ENCODE results near the gene NOTCH3. TPM values are rescaled to one million over a fixed set of nuclear protein-coding genes. Genes with fewer than 3 reads are reported as not detected.

Gene NOTCH3
- total RNA-seq, 1 donor: 39.4 TPM

- H3K4me3 ChIP-seq (ENCODE audit: low read depth, low read length): no peak overlapping the region
- no peak for DNase-seq (ENCODE audit: low read depth)
- no peak for TF ChIP-seq CTCF (IDR thresholded peaks at IDR 0.05; ENCODE audit: insufficient read depth, low read length)
These were observed 87.3 kb downstream of the NOTCH3 start for GRCh38 chr19:15113245-15114152.

- DNase-seq (ENCODE audit: low read depth): no peak
- H3K4me3 ChIP-seq (ENCODE audit: low read depth, low read length): no peak overlapping the region
These were observed 88.4 kb downstream of the NOTCH3 start for GRCh38 chr19:15112385-15112784.

GRCh38 chr19:15111758-15112157 lies 89.0 kb downstream of the NOTCH3 start:
- TF ChIP-seq CTCF (IDR thresholded peaks at IDR 0.05; ENCODE audit: insufficient read depth, low read length): no peak
- no peak for DNase-seq (ENCODE audit: low read depth)
- H3K4me3 ChIP-seq (ENCODE audit: low read depth, low read length): no peak overlapping the region

More at GRCh38 chr19:15112385-15112784, 88.4 kb downstream of the NOTCH3 start:
- no peak for TF ChIP-seq CTCF (IDR thresholded peaks at IDR 0.05; ENCODE audit: insufficient read depth, low read length)

- no peak for TF ChIP-seq CTCF (IDR thresholded peaks at IDR 0.05; ENCODE audit: insufficient read depth, low read length)
- no peak overlapping the region for H3K4me3 ChIP-seq (ENCODE audit: low read depth, low read length)
- DNase-seq (ENCODE audit: low read depth): no peak
These were observed 90.4 kb downstream of the NOTCH3 start for GRCh38 chr19:15110418-15110815.

- DNase-seq (ENCODE audit: low read depth): no peak
- no peak overlapping the region for H3K4me3 ChIP-seq (ENCODE audit: low read depth, low read length)
- no peak for TF ChIP-seq CTCF (IDR thresholded peaks at IDR 0.05; ENCODE audit: insufficient read depth, low read length)
These were observed 90.9 kb downstream of the NOTCH3 start for GRCh38 chr19:15109768-15110417.

Small RNAs within 50 kb of the gene (small RNA-seq; reads per million reads assigned to genes)
- gene MIR6795 (not detected), gene RNU6-782P (not detected)

Other genes starting within 250 kb of the NOTCH3 start
- gene SLC1A6, start 221.1 kb downstream of the NOTCH3 start, total RNA-seq (ENCODE audit: low replicate concordance): not detected in 2 replicates
- not detected in 2 replicates for gene CASP14, start 151.5 kb downstream of the NOTCH3 start, total RNA-seq (ENCODE audit: low replicate concordance)
- not detected in 2 replicates for gene OR1I1, start 118.8 kb downstream of the NOTCH3 start, total RNA-seq (ENCODE audit: low replicate concordance)
- gene SYDE1, start 93.6 kb downstream of the NOTCH3 start, total RNA-seq (ENCODE audit: low replicate concordance): 36.2 and 46.9 TPM in 2 replicates
- gene EPHX3, start 31.5 kb upstream of the NOTCH3 start, total RNA-seq (ENCODE audit: low replicate concordance): 0.09 TPM in 1 of 2 replicates, not detected in the other
- 15.5 and 25.3 TPM in 2 replicates for gene BRD4, start 131.5 kb upstream of the NOTCH3 start, total RNA-seq (ENCODE audit: low replicate concordance)
- gene AKAP8, start 178.8 kb upstream of the NOTCH3 start, total RNA-seq (ENCODE audit: low replicate concordance): 12.3 and 15.5 TPM in 2 replicates
- 45.6 and 65.8 TPM in 2 replicates for gene AKAP8L, start 218.0 kb upstream of the NOTCH3 start, total RNA-seq (ENCODE audit: low replicate concordance)
- gene WIZ, start 249.0 kb upstream of the NOTCH3 start, total RNA-seq (ENCODE audit: low replicate concordance): 5.7 and 13.4 TPM in 2 replicates

All from fibroblast of the aortic adventitia (primary cell).